HK-2 (cell line): ENCODE data around the gene MRGPRE.
"Not testable (repeated sequence)": the region's sequence is repeated elsewhere in the genome, so short reads cannot be mapped to it uniquely, and the experiment has no call there.

Source experiments
- DNase-seq: peaks from one replicate; pipeline ENCODE4 v3.0.0-alpha.2; 2018; ENCODE audit not compliant: unreplicated experiment

The MRGPRE gene

GRCh38 chr11:3231851-3232744, at the start of gene MRGPRE:
Gene MRGPRE, minus strand, starts transcription at chr11:3232417. Its CDS starts 3,618 bp downstream, at chr11:3228799.
- DNase-seq = no peak

- DNase-seq = not testable (repeated sequence)
Measured at GRCh38 chr11:3281146-3281545, 48.9 kb upstream of the MRGPRE start.

GRCh38 chr11:3280662-3281061, 48.4 kb upstream of the MRGPRE start:
- not testable (repeated sequence) for DNase-seq

GRCh38 chr11:3278922-3279321, 46.7 kb upstream of the MRGPRE start:
- not testable (repeated sequence) for DNase-seq

GRCh38 chr11:3273629-3274028, 41.4 kb upstream of the MRGPRE start:
- not testable (repeated sequence) for DNase-seq

GRCh38 chr11:3262548-3262947, 30.3 kb upstream of the MRGPRE start:
- DNase-seq = not testable (repeated sequence)

GRCh38 chr11:3261831-3262230, 29.6 kb upstream of the MRGPRE start:
- not testable (repeated sequence) for DNase-seq

- DNase-seq = not testable (repeated sequence)
Measured at GRCh38 chr11:3257509-3257908, 25.3 kb upstream of the MRGPRE start.

GRCh38 chr11:3255241-3255640, 23.0 kb upstream of the MRGPRE start:
- not testable (repeated sequence) for DNase-seq

GRCh38 chr11:3254773-3255172, 22.6 kb upstream of the MRGPRE start:
- DNase-seq = not testable (repeated sequence)

- no peak for DNase-seq
Measured at GRCh38 chr11:3245071-3245470, 12.9 kb upstream of the MRGPRE start.

- DNase-seq = no peak
Measured at GRCh38 chr11:3243880-3244279, 11.7 kb upstream of the MRGPRE start.

GRCh38 chr11:3237119-3237518, 4.9 kb upstream of the MRGPRE start:
- no peak for DNase-seq

GRCh38 chr11:3234846-3235245, 2.6 kb upstream of the MRGPRE start:
- no peak for DNase-seq

- DNase-seq = no peak
Measured at GRCh38 chr11:3232956-3233355, 739 bp upstream of the MRGPRE start.

GRCh38 chr11:3231550-3231850, 717 bp downstream of the MRGPRE start:
- no peak for DNase-seq

GRCh38 chr11:3230636-3231549, 1.3 kb downstream of the MRGPRE start:
- no peak for DNase-seq

GRCh38 chr11:3229673-3230630, 2.3 kb downstream of the MRGPRE start:
- DNase-seq = no peak

- no peak for DNase-seq
Measured at GRCh38 chr11:3228445-3228829, 3.8 kb downstream of the MRGPRE start.

GRCh38 chr11:3227568-3228444, 4.4 kb downstream of the MRGPRE start:
- DNase-seq = no peak
